DOHH2 (cell line): ENCODE measurements around the gene MRPS18A.

Source experiments
- CTCF ChIP-seq: fragments of 200-600 bp; sonication (generic); IDR thresholded peaks from one replicate; pipeline ENCODE4 v1.5.1; 2014; ENCODE audit warnings: antibody characterized with exemption, mild to moderate bottlenecking, low read depth, low read length; ENCODE audit not compliant: poor library complexity, severe bottlenecking
- EZH2phosphoT487 ChIP-seq: fragments of 200-600 bp; sonication (generic); IDR thresholded peaks from 2 replicates; pipeline ENCODE4 v1.6.1; 2017; ENCODE audit warnings: borderline replicate concordance, mild to moderate bottlenecking, antibody characterized with exemption, low read length, moderate library complexity, mixed read lengths

- TF ChIP-seq CTCF: no peak
- no peak for TF ChIP-seq EZH2phosphoT487
Observed at GRCh38 chr6:43719511-43719910, 31.9 kb upstream of the MRPS18A start.
